HG02610 (cell line): ENCODE data around the gene LDB3.
A peak's percentile ranks its signal among the peaks of the same experiment; 100 is the strongest.

Source experiments
- ATAC-seq: cut with Tn5 transposase; IDR thresholded peaks from one replicate; pipeline ENCODE4 v1.9.1; 2021; ENCODE audit warnings: mild to moderate bottlenecking, moderate library complexity; ENCODE audit not compliant: unreplicated experiment

LDB3 gene

DNA sequence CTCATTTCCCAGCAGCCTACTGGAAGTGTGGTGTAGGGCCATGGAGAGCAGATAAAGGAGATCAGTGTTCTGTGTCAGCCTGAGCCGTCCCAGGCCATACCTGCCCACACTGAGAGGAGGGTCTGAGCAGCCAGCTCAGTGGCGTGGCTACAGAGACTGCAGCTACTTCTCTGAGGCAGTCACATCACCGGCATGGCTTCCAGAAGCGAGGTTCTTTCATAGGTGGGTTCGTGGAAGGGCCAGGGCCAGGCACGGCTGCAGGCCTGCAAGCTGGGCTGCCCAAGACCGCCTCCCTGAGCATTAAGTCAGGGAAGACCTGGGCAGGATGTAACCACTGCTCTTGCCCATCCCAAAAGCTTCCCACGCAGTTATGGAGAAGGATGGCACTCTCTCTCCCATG is 34.9 kb downstream of the LDB3 start:
- ATAC-seq: no peak

DNA sequence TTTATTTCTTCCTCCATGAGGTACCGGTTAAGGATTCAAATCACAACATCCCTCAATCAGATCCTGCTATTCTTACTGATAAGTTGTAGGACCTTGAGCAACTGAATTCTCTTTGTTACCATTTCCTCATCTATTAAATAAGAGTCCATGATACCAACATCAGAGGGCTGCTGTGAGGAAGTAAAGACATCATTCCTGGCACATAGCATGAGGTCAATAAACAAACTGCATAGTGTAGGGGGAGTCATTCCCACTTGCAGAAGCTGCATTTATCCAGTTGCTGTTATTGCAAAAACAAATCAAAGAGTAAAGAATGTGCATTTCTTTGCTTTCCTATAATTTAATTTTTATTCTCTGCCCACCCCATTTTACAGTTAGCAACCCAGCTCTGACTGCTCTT is 36.8 kb downstream of the LDB3 start:
- no peak for ATAC-seq

DNA sequence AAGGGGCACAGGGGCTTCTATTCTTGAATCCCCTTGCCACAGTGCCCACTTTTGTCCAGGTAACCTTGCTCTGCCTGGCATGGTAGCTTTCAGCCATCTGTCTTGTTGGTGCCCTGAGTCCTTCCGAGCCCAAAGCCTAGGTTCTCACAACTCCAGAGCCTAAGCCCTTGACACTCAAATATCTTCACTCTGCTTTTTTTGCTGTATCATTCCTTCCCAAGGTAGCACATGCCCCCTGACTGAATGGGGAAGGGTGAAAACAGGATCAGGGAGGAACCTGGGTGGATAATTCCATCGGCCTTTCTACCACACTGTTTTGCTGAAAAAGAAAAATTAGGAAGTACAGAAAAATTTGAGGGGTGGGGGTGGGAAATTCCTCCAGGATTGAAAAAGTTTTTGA is 37.6 kb downstream of the LDB3 start:
- ATAC-seq: no peak

DNA sequence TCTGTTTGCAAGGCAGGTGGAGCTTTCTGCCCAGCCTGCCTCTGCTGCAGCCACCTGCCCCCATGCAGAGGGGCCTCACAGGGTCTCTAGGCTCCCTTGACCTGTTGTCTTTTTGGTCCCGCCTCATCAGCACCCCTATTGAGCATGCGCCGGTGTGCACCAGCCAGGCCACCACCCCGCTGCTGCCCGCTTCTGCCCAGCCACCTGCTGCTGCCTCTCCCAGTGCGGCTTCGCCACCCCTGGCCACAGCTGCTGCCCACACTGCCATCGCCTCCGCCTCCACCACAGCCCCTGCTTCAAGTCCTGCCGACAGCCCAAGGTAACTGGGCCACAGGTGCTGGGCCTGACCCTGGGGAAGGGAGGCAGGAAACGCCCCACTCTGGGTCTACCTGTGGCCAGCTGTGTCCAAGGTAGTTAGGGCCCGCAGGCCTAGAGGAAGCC is 38.1 kb downstream of the LDB3 start:
- ATAC-seq: no peak

DNA sequence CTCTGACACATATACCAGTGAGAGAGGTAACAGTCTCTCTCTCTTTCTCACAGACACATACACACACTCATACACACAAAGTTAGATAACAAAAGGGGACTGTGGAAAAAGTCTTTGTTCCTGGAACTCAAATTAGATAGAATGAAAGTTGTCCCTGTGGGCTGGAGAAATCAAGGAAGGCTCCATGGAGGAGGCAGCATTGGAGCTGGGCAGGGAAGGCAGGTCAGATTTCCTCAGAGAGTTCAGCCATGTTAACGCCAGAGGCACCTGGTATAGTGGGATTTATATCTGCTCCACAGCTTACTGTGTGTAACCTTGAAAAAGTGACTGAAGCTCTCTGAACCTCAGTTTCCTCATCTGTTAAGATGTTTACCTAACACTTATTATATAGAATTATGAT is 38.7 kb downstream of the LDB3 start:
- ATAC-seq: no peak

DNA sequence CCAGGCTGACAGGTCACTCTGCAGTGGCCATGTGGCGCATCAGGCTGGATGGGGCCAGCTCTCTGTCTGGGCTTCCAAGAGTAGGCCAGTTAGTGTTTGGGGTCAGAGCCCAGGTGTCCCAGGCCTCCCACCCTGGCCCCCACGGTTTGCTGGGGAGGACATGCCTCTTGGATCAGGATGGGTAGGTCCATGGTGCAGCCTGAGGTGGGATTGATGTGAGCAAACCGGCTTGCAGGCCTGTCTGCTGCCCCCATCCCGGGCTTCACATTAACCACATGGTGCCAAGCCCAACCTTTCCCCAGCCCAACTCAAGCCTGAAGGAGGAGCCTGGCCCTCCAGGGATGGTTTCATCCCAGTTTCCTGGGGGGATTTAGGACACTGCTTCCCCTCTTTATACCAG is 39.2 kb downstream of the LDB3 start:
- no peak for ATAC-seq

DNA sequence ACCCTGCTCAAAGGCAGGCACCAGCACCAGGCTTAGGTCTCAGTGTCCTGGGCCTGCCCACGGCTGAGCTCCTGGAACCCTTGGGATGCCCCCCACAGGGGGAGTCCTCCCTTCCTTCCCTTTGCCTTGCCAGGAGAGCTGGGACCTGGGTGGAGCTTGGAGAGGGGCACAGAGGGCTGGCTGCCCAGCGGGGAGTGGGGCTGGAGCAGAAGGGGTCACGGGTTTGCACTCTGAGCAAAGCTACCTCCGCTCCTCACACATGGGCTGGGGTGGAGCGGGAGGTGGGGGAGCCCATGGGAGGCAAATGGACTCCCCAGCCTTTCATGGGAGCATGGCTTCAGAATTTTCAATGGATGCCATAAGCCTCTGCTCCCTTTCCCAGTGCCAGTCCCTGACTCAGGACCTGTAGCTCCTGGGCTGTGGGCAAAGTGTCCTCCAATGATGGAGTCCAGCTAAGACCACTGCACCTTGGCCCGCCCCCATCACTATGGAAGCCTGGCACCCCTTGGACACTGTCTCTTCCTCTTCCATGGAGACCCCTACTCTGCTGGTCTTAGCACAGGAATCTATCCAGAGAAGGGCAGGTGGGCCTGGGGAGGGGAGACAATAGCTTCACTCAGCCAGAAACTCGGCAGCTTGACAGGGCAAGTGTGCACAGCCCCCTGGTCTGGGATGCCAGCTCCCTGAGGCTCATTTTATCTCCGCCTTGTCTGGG is 39.9 kb downstream of the LDB3 start:
- ATAC-seq: no peak

DNA sequence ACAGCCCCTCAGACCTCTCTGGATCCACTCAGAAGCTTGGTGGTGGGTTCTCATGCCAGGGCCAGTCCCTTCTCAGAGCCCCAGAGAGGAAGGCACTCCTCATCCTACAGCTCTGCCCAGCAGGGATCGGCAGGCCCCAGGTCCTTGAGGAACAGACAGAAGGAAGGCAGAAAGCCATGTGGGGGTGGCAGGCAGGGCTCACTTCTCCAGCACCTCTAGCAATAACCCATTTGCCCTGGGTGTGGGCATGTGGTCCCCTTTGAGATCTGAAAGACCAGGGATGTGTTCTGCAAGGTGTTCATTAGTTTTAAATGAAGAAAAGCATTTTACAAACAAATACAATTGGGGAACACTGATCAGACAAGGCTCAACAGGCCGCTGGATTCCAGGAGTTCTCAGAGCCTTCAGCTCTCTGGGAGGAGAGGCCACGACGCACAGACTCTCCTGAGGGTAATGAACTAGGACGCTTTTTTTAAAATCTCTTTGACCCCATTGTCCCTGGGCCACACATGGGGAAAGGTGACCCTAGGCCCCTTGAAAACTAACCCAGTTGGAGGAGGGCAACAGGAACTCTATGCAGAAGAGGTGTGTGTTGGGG is 40.6 kb downstream of the LDB3 start:
- no peak for ATAC-seq

DNA sequence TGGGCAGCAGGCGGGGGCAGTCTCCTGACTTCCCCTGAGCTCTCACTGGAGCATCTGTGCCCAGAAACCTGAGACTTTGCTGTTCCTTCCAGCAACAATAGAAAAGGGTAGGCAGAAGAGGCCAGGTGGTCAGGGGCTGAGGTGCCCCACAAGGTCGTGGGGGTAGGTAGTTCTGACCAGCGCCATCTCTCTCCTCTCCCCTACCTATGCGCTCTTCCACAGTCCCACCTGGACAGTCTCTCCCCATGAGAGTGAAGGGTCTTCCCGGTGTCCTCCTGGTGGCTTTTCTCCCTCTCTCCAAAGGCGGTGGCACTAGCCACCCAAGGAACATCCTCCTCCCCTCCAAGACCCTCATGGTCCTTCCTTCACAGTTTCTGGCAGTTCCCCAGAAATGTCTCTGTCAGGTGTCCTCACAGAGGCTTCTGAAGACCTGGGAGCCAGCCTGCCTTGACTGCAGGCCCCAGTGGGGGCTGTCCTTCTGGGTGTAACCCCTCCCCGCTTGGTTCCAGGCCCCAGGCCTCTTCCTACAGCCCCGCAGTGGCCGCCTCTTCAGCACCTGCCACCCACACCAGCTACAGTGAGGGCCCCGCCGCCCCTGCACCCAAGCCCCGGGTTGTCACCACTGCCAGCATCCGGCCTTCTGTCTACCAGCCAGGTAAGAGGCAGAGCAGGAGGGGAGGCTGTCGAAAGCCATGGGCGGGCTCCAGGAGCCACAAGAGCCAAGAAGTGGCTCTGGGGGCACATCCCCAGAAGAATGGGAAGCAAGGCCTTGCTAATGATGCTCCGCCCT is 41.3 kb downstream of the LDB3 start:
- no peak for ATAC-seq

DNA sequence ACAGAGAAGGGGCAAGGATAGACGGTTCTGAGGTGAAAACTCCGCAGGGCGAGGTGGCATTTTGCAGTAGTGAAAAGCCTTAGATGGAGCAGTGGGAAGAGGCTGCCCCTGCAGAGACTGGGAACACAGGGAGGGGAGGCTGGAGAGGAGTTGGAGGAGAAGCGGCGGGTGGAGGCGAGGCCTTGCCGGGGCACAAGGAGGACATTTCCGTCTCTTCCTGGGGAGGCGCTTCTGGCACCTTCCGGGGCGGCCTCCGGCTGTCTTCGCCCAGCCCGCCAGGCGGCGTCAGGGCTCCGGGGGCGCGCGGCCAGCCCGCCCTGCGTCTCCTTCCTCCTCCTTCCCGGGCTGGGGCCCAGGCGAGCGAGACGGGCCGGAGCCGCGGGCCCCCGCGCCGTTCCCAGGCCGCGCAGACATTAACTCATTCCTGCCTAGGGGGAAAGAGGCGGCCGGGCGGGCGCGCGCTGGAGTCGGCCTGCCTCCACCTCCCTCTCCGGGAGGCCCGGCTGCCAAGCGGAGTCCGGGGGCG is 42.7 kb downstream of the LDB3 start:
- ATAC-seq: peak; percentile 90

DNA sequence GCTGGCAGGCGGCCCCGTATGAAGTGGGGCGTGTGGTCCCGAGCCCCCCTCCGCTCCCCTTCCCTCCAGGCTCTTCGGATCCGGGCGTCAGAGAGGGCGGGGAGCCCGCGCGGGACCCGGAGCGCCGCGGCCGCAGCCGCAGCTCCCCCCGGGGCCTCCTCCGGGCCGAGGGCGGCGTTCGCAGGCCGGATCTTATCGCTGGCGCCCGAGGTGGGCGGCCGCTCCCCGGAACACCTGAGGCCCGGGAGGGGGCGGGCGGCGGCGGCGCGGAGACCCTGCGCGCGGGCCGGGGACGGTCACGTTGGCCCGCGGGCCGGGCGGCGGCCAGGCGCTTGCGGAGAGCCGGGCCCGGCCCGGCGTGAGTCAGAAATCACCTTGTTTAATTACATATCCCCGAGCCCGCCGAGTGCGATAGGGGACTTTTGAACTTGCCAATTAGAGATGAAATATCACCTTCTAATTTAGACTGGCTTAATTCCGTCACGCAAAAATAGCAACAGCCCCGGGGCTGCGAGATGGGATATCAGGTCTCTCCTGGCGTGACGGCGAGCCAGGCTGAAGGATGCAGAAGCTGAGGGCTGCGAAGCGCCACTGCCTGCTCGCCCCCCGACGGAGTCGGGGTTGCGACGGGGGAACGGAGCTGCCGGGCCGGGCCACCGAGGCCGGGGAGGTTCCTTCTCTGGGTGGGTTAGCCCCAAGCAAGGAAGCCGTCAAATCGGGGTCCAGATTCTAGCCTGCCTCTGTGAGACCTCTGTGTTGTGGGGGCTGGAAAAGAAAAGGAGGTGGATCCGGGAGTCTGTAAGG is 43.4 kb downstream of the LDB3 start:
- ATAC-seq: peak; percentile 40

DNA sequence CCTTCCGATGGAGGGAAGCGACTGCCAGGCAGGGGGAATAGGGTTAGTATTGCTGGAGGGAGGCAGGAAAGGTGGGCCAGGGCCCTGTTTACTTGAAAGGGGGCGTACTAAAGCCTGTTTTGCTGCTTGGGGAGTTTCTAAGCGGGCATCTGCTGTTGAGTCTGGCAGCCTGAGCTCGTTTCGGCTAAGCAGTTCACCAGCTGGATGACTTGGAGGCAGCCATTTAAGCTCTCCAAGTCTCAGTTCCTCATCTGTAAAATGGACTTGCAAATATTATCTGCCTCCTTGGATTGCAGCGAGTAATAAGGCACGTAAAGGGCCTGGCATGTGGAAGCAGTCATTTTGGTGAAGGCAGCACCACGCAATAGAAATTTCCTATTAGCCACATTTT is 44.0 kb downstream of the LDB3 start:
- ATAC-seq: peak; percentile 12

DNA sequence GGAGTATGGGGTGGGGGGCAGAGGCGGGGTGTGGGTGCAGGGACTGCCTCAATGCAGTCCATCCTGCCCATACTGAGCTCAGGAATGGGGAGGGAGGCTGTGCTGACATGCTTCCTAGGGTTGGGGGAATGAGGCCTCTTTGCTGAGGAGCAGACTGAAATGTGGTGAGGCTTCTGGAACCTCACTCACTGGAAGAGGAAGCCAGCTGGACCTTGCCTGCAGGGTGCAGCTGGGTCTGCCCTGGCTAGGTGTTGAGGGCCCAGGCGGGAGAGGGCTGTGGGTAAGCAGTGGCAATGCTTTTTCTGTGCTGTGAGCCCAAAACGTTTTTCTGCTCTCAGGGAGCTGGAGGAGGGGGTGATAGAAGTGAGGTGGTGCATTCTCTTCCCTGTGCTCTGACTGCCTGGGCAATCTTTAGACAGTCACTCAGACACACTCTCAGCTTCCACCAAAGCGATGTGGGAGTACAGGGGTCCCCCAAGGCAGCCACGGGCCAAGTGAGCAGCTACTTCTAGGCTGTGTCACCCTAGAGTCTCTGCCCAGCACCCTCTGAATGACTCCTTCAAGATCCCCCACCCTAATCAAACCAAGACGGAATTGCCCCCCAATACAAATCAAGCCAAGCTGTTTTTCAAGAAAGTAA is 47.0 kb downstream of the LDB3 start:
- no peak for ATAC-seq

DNA sequence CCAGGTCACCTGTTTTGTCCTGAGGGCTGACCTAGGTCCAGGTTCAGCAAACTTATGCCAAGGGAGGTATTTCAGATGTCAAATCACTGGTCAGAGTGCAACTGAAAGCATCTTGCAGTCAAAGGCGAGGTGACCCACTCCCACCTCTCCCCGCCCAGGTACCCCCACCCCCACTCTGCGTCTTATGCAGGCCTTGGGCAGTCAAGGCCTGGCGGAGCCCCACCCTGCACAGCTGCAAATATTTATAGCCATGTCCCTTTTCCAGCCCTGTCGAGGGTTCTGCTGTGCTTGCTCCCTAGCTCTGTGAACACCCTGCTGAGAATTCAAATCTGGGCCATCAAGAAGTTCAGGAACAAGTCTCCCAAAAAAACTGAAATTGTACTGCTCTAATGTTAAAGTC is 47.5 kb downstream of the LDB3 start:
- no peak for ATAC-seq

DNA sequence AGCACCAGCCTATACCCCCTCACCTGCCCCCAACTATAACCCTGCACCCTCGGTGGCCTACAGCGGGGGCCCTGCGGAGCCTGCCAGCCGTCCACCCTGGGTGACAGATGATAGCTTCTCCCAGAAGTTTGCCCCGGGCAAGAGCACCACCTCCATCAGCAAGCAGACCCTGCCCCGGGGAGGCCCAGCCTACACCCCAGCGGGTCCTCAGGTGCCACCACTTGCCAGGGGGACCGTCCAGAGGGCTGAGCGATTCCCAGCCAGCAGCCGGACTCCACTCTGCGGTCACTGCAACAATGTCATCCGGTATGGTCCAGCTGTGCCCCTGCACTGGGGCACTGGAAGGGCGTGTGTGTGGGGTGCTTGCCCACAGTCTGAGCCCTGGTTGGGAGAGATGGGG is 48.2 kb downstream of the LDB3 start:
- ATAC-seq: no peak

DNA sequence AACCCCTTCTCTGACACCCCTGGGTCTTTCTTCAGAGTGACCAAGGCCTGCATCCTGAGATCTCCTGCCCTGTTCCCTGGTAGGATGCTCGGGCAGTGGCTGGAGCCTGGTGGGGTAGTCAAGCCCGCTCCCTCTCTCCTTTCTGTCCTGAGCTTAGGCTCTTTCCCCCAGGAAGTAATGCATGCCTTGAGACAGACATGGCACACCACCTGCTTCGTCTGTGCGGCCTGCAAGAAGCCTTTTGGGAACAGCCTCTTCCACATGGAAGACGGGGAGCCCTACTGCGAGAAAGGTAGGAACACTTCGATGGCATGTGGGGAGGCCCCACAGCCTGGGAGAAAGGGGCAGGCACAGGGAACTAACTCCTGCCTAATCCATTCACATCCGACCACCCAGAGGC is 50.2 kb downstream of the LDB3 start:
- no peak for ATAC-seq

DNA sequence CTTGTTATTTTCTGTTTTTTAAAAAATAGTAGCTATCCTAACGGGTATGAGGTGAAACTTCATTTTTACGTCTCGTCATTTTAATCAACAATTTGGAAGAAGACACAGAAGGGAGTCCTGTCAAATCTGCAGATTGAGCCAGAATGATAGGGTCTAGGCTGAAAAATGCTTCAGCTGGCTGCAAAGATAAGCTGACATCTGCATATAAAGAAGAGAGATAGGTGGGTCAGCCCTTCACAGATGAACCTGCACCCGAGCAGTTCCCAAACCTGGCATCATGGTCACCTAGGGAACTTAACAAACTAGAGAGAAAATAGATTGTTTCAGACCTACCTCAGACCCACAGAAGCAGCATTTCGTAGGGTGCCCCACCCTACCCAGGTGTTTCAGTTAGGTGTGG is 52.9 kb downstream of the LDB3 start:
- ATAC-seq: no peak

DNA sequence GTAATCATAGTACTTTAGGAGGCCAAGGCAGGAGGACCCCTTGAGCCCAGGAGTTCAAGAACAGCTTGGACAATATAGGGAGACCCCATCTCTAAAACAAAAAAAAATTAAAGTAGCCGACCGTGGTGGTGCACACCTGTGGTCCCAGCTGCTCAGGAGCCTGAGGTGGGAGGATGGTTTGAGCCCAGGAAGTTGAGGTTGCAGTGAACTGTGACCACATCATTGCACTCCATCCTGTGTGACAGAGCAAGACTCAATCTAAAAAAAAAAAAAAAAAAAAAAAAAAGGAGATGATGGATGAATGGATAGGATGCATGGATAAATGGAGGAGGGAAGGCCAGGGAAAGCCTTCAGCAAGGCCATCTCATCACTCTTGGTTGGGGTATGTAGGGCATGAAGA is 54.7 kb downstream of the LDB3 start:
- ATAC-seq: no peak

DNA sequence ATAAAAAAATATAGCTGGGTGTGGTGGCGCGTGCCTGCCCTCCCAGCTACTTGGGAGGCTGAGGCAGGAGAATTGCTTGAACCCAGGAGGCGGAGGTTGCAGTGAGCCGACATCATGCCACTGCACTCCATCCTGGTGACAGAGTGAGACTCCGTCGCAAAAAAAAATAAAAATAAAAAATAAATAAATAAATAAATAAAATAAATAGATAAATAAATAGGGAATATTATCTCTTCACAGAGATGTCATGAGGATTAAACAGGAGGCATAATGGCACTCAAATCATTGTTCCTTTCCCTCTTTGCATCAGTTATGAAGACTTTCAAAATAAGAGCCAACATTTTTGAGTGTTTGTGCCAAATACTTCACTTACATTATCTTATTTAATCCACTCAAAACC is 56.1 kb downstream of the LDB3 start:
- no peak for ATAC-seq

DNA sequence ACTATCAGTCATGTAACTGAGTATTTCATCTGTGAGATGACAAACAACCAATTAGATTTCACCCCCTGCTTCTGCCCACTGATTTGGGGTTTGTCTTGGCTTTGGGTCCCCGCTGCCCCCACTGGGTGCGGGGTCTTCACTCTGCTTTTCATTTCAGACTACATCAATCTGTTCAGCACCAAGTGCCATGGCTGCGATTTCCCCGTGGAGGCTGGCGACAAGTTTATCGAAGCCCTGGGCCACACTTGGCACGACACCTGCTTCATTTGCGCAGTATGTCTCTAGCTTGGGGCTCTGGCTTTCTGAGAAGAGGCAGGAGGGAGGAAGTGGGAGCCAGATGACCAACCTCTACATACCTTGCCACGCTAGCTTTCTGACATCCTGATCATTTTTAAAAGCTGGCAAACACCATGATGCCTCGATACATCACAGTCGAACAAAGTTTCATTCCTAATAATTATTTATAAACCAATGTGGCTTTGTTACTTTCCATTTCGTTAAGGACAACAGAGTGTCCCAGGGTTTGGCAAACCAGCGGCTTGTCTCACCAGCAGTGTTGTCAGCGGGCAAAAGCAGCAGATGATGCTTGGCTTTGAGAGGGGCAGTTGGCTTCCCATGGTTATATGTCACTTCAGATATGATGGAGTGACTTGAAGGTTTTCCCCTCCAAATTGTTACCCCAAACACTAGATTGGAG is 57.8 kb downstream of the LDB3 start:
- ATAC-seq: no peak
